Measurements from ENCODE around the gene MS4A10. TPM values are rescaled to one million over a fixed set of nuclear protein-coding genes. Genes with fewer than 3 reads are reported as not detected.
"Not testable (repeated sequence)": the region's sequence is repeated elsewhere in the genome, so short reads cannot be mapped to it uniquely, and the experiment has no call there.

Gene MS4A10
- total RNA-seq, 1 donor from 2014 or later, result not detected

- DNase-seq (ENCODE audit: low read depth), result peak; percentile 53
Measured at GRCh38 chr11:60786811-60787567, 1.9 kb downstream of the MS4A10 start.

GRCh38 chr11:60788401-60789125, 3.4 kb downstream of the MS4A10 start:
- no peak for DNase-seq (ENCODE audit: low read depth)

GRCh38 chr11:60790726-60791125, 5.6 kb downstream of the MS4A10 start:
- DNase-seq (ENCODE audit: low read depth), result no peak

- no peak for DNase-seq (ENCODE audit: low read depth)
Measured at GRCh38 chr11:60791153-60791933, 6.2 kb downstream of the MS4A10 start.

- no peak for DNase-seq (ENCODE audit: low read depth)
Measured at GRCh38 chr11:60792521-60792920, 7.4 kb downstream of the MS4A10 start.

GRCh38 chr11:60795291-60795690, 10.2 kb downstream of the MS4A10 start:
- no peak for DNase-seq (ENCODE audit: low read depth)

- no peak for DNase-seq (ENCODE audit: low read depth)
Measured at GRCh38 chr11:60797846-60798630, 12.9 kb downstream of the MS4A10 start.

- DNase-seq (ENCODE audit: low read depth), result no peak
Measured at GRCh38 chr11:60798631-60799030, 13.5 kb downstream of the MS4A10 start.

GRCh38 chr11:60801194-60801593, 16.1 kb downstream of the MS4A10 start:
- DNase-seq (ENCODE audit: low read depth), result no peak

- no peak for DNase-seq (ENCODE audit: low read depth)
Measured at GRCh38 chr11:60803273-60803936, 18.3 kb downstream of the MS4A10 start.

GRCh38 chr11:60809249-60809648, 24.1 kb downstream of the MS4A10 start:
- DNase-seq (ENCODE audit: low read depth), result no peak

GRCh38 chr11:60809691-60810090, 24.6 kb downstream of the MS4A10 start:
- no peak for DNase-seq (ENCODE audit: low read depth)

- DNase-seq (ENCODE audit: low read depth), result no peak
Measured at GRCh38 chr11:60810151-60810550, 25.0 kb downstream of the MS4A10 start.

- no peak for DNase-seq (ENCODE audit: low read depth)
Measured at GRCh38 chr11:60810569-60810968, 25.4 kb downstream of the MS4A10 start.

- DNase-seq (ENCODE audit: low read depth), result no peak
Measured at GRCh38 chr11:60813324-60813723, 28.2 kb downstream of the MS4A10 start.

GRCh38 chr11:60814112-60814511, 29.0 kb downstream of the MS4A10 start:
- DNase-seq (ENCODE audit: low read depth), result no peak

- DNase-seq (ENCODE audit: low read depth), result no peak
Measured at GRCh38 chr11:60816590-60817157, 31.5 kb downstream of the MS4A10 start.

GRCh38 chr11:60818057-60818456, 32.9 kb downstream of the MS4A10 start:
- no peak for DNase-seq (ENCODE audit: low read depth)

GRCh38 chr11:60821827-60822599, 36.9 kb downstream of the MS4A10 start:
- no peak for DNase-seq (ENCODE audit: low read depth)

GRCh38 chr11:60823745-60824306, 38.7 kb downstream of the MS4A10 start:
- not testable (repeated sequence) for DNase-seq (ENCODE audit: low read depth)
